PFSK-1 (cell line): ENCODE data around the gene ILDR2.
A peak's percentile ranks its signal among the peaks of the same experiment; 100 is the strongest.

Experiments used
- FOXP2 ChIP-seq: optimal IDR thresholded peaks from 2 replicates; pipeline ENCODE3; 2011; ENCODE audit warnings: borderline replicate concordance, control low read depth, inconsistent platforms; ENCODE audit not compliant: insufficient read depth; ENCODE audit errors: extremely low read length, extremely low read depth
- POLR2AphosphoS5 ChIP-seq: IDR thresholded peaks from 2 replicates; pipeline ENCODE4 v1.6.1; 2012; ENCODE audit warnings: low read depth, mild to moderate bottlenecking, control low read depth, low read length, moderate library complexity
- REST ChIP-seq, 2 experiments: IDR thresholded peaks; 2 replicates each; pipeline versions ENCODE4 v1.6.1 to v1.8.0; 2011 to 2012; ENCODE audit warnings: low read depth in 2 of 2, low read length in 2 of 2, control low read depth in 1 of 2, inconsistent platforms in 1 of 2, mild to moderate bottlenecking in 1 of 2, moderate library complexity in 1 of 2; ENCODE audit not compliant: insufficient read depth in 1 of 2
- SIN3A ChIP-seq: IDR thresholded peaks from 2 replicates; pipeline ENCODE4 v1.6.1; 2012; ENCODE audit warnings: mild to moderate bottlenecking, low read length, moderate library complexity, borderline replicate concordance; ENCODE audit not compliant: insufficient read depth
- TAF1 ChIP-seq: IDR thresholded peaks from 2 replicates; pipeline ENCODE4 v1.6.1; 2012; ENCODE audit warnings: low read length, control low read depth, borderline replicate concordance; ENCODE audit not compliant: insufficient read depth

ILDR2 gene

GRCh38 chr1:166875734-166876539, 99.4 kb downstream of the ILDR2 start, which contains the start of gene TADA1:
TSS of gene TADA1 (minus strand) at chr1:166876264. CDS start at chr1:166876233, 31 bp downstream.
- TF ChIP-seq REST (IDR thresholded peaks at IDR 0.05; ENCODE audit: insufficient read depth in 1 of 2, low read depth in 2 of 2, low read length in 2 of 2) (no peak), TAF1 (peak; percentile 64; the same call in 1 of the 2 replicates), FOXP2 (peak; percentile 78), POLR2AphosphoS5 (0 out of 2 replicates have a peak, but pooled peaks have one; percentile 6), SIN3A (peak; percentile 5; the same call in 1 of the 2 replicates)

- TF ChIP-seq REST (IDR thresholded peaks at IDR 0.05; ENCODE audit: insufficient read depth in 1 of 2, low read depth in 2 of 2, low read length in 2 of 2): no peak
- TF ChIP-seq FOXP2: no peak
- no peak for TF ChIP-seq TAF1
- no peak for TF ChIP-seq SIN3A
- no peak for TF ChIP-seq POLR2AphosphoS5
Measured at GRCh38 chr1:166875302-166875733, 100.0 kb downstream of the ILDR2 start.

- TF ChIP-seq TAF1 (no peak), POLR2AphosphoS5 (no peak), FOXP2 (no peak), SIN3A (no peak), REST (IDR thresholded peaks at IDR 0.05; ENCODE audit: insufficient read depth in 1 of 2, low read depth in 2 of 2, low read length in 2 of 2) (no peak)
Measured at GRCh38 chr1:166874464-166874863, 100.9 kb downstream of the ILDR2 start.

GRCh38 chr1:166870584-166870983, 104.8 kb downstream of the ILDR2 start:
- TF ChIP-seq POLR2AphosphoS5: no peak

GRCh38 chr1:166869318-166870099, 105.8 kb downstream of the ILDR2 start:
- no peak for TF ChIP-seq REST (IDR thresholded peaks at IDR 0.05; ENCODE audit: insufficient read depth in 1 of 2, low read depth in 2 of 2, low read length in 2 of 2)
- no peak for TF ChIP-seq TAF1
- TF ChIP-seq FOXP2: no peak
- no peak for TF ChIP-seq POLR2AphosphoS5
- TF ChIP-seq SIN3A: no peak
